ENCODE data around the gene SDK1. TPM values are rescaled to one million over a fixed set of nuclear protein-coding genes. Genes with fewer than 3 reads are reported as not detected.

The SDK1 gene
- total RNA-seq, 1 donor from 2014 or later, result 225 TPM

DNA sequence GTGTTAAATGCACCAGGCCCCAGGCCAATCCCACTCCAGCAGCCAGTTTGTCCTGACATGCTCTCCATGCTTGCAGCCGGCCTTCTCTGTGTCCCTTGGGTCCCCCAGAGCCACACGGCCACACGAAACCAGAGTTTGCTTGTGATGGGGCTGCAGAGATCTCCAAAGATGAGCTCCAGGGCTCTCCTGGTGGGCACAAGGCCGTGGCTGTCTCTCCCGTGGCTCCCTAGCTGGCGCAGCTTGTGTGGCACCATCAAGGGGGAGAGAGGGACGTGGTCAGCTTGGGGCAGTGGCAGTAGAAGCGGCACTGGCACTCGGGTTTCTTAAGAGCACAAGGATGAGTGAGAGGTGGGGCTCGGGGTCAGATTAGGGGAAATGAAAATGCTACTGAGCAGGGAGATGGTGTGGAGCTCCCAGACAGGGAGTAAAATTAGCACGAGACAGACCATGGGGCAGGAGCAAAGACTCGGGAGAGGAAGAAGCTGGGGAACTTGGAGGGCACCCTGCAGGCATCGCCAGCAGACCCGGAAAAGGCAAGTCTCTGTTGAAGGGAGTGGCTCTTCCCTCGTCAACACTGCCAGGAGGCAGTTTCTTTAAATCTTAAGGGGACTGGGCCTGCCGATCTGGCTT, 808.5 kb downstream of the SDK1 start:
- H3K4me1 Mint-ChIP-seq (ENCODE audit: low read depth, unreplicated experiment), result peaks cover 9% of the 10 kb centered on the region
- peaks cover 14% of the 10 kb centered on the region for H3K27me3 Mint-ChIP-seq (ENCODE audit: unreplicated experiment)
- no peak overlapping the region for H3K27ac Mint-ChIP-seq (ENCODE audit: unreplicated experiment)

DNA sequence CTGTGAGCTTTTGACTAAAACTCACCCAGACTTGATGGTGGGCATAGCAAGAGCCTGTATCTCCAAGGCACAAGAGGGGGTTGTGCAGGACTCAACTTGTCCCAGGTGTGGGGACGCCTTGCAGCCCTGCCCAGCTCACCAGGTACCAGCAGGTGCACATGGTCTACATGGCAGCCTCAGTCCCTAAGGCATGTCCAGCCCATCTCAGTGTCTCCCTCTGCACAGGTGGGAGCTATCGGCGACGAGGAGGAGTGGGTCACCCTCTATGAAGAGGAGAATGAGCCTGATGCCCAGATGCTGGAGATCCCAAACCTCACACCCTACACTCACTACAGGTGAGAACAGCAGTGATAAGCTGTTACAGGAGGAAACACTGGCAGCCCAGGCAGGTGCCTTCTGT, 809.4 kb downstream of the SDK1 start:
- peaks cover 14% of the 10 kb centered on the region for H3K27me3 Mint-ChIP-seq (ENCODE audit: unreplicated experiment)
- H3K4me1 Mint-ChIP-seq (ENCODE audit: low read depth, unreplicated experiment), result peaks cover 14% of the 10 kb centered on the region
- H3K36me3 Mint-ChIP-seq (ENCODE audit: unreplicated experiment), result peaks cover 41% of the 10 kb centered on the region
- TF ChIP-seq, protein P1, sequence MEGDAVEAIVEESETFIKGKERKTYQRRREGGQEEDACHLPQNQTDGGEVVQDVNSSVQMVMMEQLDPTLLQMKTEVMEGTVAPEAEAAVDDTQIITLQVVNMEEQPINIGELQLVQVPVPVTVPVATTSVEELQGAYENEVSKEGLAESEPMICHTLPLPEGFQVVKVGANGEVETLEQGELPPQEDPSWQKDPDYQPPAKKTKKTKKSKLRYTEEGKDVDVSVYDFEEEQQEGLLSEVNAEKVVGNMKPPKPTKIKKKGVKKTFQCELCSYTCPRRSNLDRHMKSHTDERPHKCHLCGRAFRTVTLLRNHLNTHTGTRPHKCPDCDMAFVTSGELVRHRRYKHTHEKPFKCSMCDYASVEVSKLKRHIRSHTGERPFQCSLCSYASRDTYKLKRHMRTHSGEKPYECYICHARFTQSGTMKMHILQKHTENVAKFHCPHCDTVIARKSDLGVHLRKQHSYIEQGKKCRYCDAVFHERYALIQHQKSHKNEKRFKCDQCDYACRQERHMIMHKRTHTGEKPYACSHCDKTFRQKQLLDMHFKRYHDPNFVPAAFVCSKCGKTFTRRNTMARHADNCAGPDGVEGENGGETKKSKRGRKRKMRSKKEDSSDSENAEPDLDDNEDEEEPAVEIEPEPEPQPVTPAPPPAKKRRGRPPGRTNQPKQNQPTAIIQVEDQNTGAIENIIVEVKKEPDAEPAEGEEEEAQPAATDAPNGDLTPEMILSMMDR (IDR thresholded peaks at IDR 0.05; ENCODE audit: partially characterized antibody, unreplicated experiment), result no peak
- no peak overlapping the region for H3K4me3 Mint-ChIP-seq (ENCODE audit: unreplicated experiment)
- peaks cover 24% of the 10 kb centered on the region for H3K9me3 Mint-ChIP-seq (ENCODE audit: unreplicated experiment)
- H3K27ac Mint-ChIP-seq (ENCODE audit: unreplicated experiment), result no peak overlapping the region
- no peak for DNase-seq

More for the DNA sequence above, 808.5 kb downstream of the SDK1 start:
- Mint-ChIP-seq H3K36me3 (ENCODE audit: unreplicated experiment) (peaks cover 38% of the 10 kb centered on the region), H3K9me3 (ENCODE audit: unreplicated experiment) (peaks cover 24% of the 10 kb centered on the region), H3K4me3 (ENCODE audit: unreplicated experiment) (no peak overlapping the region)
- no peak for DNase-seq
- TF ChIP-seq, protein P1 (IDR thresholded peaks at IDR 0.05; ENCODE audit: partially characterized antibody, unreplicated experiment), result no peak

DNA sequence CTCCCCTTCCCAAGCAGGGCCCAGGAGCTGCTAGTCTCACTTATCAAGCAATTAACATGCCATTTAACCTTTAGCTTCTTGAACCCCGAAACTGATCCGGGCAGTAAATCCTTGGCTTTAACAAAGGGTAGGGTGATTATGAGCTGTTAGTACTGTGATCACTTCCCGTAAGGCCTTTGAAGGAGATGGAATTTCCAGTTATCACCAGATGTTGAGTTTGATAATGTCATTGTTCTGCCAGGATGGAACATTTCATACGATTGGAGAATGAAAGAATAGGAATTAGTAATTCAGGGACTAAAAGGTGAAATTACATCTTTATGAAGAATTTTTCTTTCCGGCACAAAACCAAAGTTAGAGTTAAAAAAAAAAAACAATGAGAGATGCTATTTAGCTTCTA, 810.1 kb downstream of the SDK1 start:
- TF ChIP-seq, protein P1 (IDR thresholded peaks at IDR 0.05; ENCODE audit: partially characterized antibody, unreplicated experiment), result no peak
- H3K9me3 Mint-ChIP-seq (ENCODE audit: unreplicated experiment), result peaks cover 26% of the 10 kb centered on the region
- peaks cover 46% of the 10 kb centered on the region for H3K36me3 Mint-ChIP-seq (ENCODE audit: unreplicated experiment)
- H3K4me1 Mint-ChIP-seq (ENCODE audit: low read depth, unreplicated experiment), result peaks cover 18% of the 10 kb centered on the region
- no peak overlapping the region for H3K27ac Mint-ChIP-seq (ENCODE audit: unreplicated experiment)
- H3K4me3 Mint-ChIP-seq (ENCODE audit: unreplicated experiment), result no peak overlapping the region
- no peak for DNase-seq
- peaks cover 13% of the 10 kb centered on the region for H3K27me3 Mint-ChIP-seq (ENCODE audit: unreplicated experiment)

DNA sequence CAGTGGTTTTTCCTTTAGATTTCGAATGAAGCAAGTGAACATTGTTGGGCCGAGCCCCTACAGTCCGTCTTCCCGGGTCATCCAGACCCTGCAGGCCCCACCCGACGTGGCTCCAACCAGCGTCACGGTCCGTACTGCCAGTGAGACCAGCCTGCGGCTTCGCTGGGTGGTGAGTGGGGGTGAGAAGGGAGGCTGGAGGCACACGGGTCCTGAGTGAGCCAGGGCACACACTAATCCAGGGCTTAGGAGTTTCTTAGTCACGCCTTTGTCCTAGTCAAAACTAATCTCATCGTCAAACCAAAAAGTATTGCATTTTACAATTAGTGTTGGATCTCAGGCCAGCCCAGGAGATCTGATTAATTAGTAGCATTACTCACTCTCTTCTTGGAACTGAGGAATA, 812.2 kb downstream of the SDK1 start:
- H3K27me3 Mint-ChIP-seq (ENCODE audit: unreplicated experiment), result peaks cover 16% of the 10 kb centered on the region
- DNase-seq, result no peak
- TF ChIP-seq, protein P1 (IDR thresholded peaks at IDR 0.05; ENCODE audit: partially characterized antibody, unreplicated experiment), result no peak
- H3K4me3 Mint-ChIP-seq (ENCODE audit: unreplicated experiment), result no peak overlapping the region
- peaks cover 46% of the 10 kb centered on the region for H3K36me3 Mint-ChIP-seq (ENCODE audit: unreplicated experiment)
- peaks cover 33% of the 10 kb centered on the region for H3K9me3 Mint-ChIP-seq (ENCODE audit: unreplicated experiment)
- H3K4me1 Mint-ChIP-seq (ENCODE audit: low read depth, unreplicated experiment), result peaks cover 16% of the 10 kb centered on the region
- no peak overlapping the region for H3K27ac Mint-ChIP-seq (ENCODE audit: unreplicated experiment)

DNA sequence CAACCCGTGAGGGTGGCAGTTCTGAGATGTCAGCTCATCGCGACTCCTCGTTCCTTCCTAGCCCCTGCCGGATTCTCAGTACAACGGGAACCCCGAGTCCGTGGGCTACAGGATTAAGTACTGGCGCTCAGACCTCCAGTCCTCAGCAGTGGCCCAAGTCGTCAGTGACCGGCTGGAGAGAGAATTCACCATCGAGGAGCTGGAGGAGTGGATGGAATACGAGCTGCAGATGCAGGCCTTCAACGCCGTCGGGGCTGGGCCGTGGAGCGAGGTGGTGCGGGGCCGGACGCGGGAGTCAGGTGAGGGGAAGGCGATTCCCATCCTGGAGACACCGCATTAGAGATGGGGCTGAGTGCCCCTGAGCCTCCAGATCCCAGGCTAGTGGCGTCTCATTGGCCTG, 812.9 kb downstream of the SDK1 start:
- Mint-ChIP-seq H3K27me3 (ENCODE audit: unreplicated experiment) (peaks cover 16% of the 10 kb centered on the region), H3K27ac (ENCODE audit: unreplicated experiment) (no peak overlapping the region), H3K4me3 (ENCODE audit: unreplicated experiment) (no peak overlapping the region), H3K4me1 (ENCODE audit: low read depth, unreplicated experiment) (peaks cover 15% of the 10 kb centered on the region), H3K36me3 (ENCODE audit: unreplicated experiment) (peaks cover 52% of the 10 kb centered on the region), H3K9me3 (ENCODE audit: unreplicated experiment) (peaks cover 33% of the 10 kb centered on the region)
- no peak for DNase-seq
- TF ChIP-seq, protein P1 (IDR thresholded peaks at IDR 0.05; ENCODE audit: partially characterized antibody, unreplicated experiment), result no peak
